Panc1 (cell line): Measurements from ENCODE around the gene SLC39A2.

Source experiments
- POLR2AphosphoS5 ChIP-seq: IDR thresholded peaks from 2 replicates; pipeline ENCODE4 v1.6.1; 2012; ENCODE audit warnings: mild to moderate bottlenecking, low read depth, low read length, moderate library complexity
- SIN3A ChIP-seq: IDR thresholded peaks from 2 replicates; pipeline ENCODE4 v1.6.1; 2012; ENCODE audit warnings: low read depth, mild to moderate bottlenecking, low read length, moderate library complexity, borderline replicate concordance; ENCODE audit not compliant: insufficient read depth
- TF ChIP-seq, protein P1 (sequence below), 2 experiments: IDR thresholded peaks; 2 replicates each; pipeline ENCODE4 v1.6.1; 2011 to 2012; ENCODE audit warnings: low read depth in 2 of 2, control low read depth in 1 of 2, low read length in 1 of 2, mild to moderate bottlenecking in 1 of 2, moderate library complexity in 1 of 2; ENCODE audit not compliant: insufficient read depth in 1 of 2
- TF ChIP-seq, protein P2 (sequence below): fragments of 450-650 bp; IDR thresholded peaks from 2 replicates; pipeline ENCODE4 v1.5.1; 2017; ENCODE audit warnings: mild to moderate bottlenecking

DNA sequence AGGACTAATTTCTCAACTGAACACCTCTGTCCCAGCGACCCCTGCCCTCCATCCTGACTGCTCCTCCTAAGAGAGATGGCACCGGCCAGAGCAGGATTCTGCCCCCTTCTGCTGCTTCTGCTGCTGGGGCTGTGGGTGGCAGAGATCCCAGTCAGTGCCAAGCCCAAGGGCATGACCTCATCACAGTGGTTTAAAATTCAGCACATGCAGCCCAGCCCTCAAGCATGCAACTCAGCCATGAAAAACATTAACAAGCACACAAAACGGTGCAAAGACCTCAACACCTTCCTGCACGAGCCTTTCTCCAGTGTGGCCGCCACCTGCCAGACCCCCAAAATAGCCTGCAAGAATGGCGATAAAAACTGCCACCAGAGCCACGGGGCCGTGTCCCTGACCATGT, 43.8 kb downstream of the SLC39A2 start:
- TF ChIP-seq POLR2AphosphoS5 (no peak), SIN3A (no peak)
- TF ChIP-seq, protein P1, sequence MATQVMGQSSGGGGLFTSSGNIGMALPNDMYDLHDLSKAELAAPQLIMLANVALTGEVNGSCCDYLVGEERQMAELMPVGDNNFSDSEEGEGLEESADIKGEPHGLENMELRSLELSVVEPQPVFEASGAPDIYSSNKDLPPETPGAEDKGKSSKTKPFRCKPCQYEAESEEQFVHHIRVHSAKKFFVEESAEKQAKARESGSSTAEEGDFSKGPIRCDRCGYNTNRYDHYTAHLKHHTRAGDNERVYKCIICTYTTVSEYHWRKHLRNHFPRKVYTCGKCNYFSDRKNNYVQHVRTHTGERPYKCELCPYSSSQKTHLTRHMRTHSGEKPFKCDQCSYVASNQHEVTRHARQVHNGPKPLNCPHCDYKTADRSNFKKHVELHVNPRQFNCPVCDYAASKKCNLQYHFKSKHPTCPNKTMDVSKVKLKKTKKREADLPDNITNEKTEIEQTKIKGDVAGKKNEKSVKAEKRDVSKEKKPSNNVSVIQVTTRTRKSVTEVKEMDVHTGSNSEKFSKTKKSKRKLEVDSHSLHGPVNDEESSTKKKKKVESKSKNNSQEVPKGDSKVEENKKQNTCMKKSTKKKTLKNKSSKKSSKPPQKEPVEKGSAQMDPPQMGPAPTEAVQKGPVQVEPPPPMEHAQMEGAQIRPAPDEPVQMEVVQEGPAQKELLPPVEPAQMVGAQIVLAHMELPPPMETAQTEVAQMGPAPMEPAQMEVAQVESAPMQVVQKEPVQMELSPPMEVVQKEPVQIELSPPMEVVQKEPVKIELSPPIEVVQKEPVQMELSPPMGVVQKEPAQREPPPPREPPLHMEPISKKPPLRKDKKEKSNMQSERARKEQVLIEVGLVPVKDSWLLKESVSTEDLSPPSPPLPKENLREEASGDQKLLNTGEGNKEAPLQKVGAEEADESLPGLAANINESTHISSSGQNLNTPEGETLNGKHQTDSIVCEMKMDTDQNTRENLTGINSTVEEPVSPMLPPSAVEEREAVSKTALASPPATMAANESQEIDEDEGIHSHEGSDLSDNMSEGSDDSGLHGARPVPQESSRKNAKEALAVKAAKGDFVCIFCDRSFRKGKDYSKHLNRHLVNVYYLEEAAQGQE (IDR thresholded peaks at IDR 0.05; ENCODE audit: insufficient read depth in 1 of 2, low read depth in 2 of 2, low read length in 1 of 2) = no peak
- TF ChIP-seq, protein P2, sequence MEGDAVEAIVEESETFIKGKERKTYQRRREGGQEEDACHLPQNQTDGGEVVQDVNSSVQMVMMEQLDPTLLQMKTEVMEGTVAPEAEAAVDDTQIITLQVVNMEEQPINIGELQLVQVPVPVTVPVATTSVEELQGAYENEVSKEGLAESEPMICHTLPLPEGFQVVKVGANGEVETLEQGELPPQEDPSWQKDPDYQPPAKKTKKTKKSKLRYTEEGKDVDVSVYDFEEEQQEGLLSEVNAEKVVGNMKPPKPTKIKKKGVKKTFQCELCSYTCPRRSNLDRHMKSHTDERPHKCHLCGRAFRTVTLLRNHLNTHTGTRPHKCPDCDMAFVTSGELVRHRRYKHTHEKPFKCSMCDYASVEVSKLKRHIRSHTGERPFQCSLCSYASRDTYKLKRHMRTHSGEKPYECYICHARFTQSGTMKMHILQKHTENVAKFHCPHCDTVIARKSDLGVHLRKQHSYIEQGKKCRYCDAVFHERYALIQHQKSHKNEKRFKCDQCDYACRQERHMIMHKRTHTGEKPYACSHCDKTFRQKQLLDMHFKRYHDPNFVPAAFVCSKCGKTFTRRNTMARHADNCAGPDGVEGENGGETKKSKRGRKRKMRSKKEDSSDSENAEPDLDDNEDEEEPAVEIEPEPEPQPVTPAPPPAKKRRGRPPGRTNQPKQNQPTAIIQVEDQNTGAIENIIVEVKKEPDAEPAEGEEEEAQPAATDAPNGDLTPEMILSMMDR = no peak
